ENCODE measurements around the gene MEX3C. TPM values are rescaled to one million over a fixed set of nuclear protein-coding genes. Genes with fewer than 3 reads are reported as not detected.

Gene MEX3C
- total and polyA plus RNA-seq, 2 experiments from 2014 or later: 28.8 to 109 TPM

GRCh38 chr18:51195086-51195450, 2.4 kb downstream of the MEX3C start:
- H3K36me3 ChIP-seq (ENCODE audit: insufficient read depth): no peaks in the 10 kb centered on the region; the same call in 1 of the 2 replicates
- no peak for TF ChIP-seq CREB1 (CRISPR knock-in tag; IDR thresholded peaks at IDR 0.05; ENCODE audit: low read depth)
- TF ChIP-seq EZH2phosphoT487 (IDR thresholded peaks at IDR 0.05; ENCODE audit: unreplicated experiment): no peak
- TF ChIP-seq JUNB (IDR thresholded peaks at IDR 0.05; ENCODE audit: unreplicated experiment): no peak
- TF ChIP-seq POLR2AphosphoS5 (IDR thresholded peaks at IDR 0.05; ENCODE audit: low read depth): no peak
- TF ChIP-seq REST (IDR thresholded peaks at IDR 0.05; ENCODE audit: unreplicated experiment): no peak
- no peak for TF ChIP-seq CTCF (conservative IDR thresholded peaks at IDR 0.05; ENCODE audit: low read depth in 2 of 2)
- TF ChIP-seq ZNF462 (CRISPR knock-in tag; IDR thresholded peaks at IDR 0.05): no peak
- no peak for TF ChIP-seq ZNF331 (CRISPR knock-in tag; IDR thresholded peaks at IDR 0.05; ENCODE audit: low read depth)
- TF ChIP-seq NANOG (IDR thresholded peaks at IDR 0.05; ENCODE audit: borderline replicate concordance): no peak
- TF ChIP-seq STAT1 (IDR thresholded peaks at IDR 0.05; ENCODE audit: unreplicated experiment): no peak
- no peak for TF ChIP-seq ETS1 (IDR thresholded peaks at IDR 0.05)
- TF ChIP-seq EZH2 (IDR thresholded peaks at IDR 0.05; ENCODE audit: low read depth, unreplicated experiment): no peak
- no peak for TF ChIP-seq ZNF114 (CRISPR knock-in tag; IDR thresholded peaks at IDR 0.05)
- H3K4me3 ChIP-seq: peak overlapping the region; percentile 75
- H3K4me2 ChIP-seq: peak overlapping the region; percentile 87
- peaks cover 42% of the 10 kb centered on the region for H3K4me1 ChIP-seq (ENCODE audit: insufficient read depth)
- no peak for DNase-seq (ENCODE audit: low spot score)
- H3F3A ChIP-seq (replicated peaks; ENCODE audit: low read depth): no peaks in the 10 kb centered on the region
- no peak overlapping the region for H2AFZ ChIP-seq
- H4K20me1 ChIP-seq (replicated peaks; ENCODE audit: insufficient read depth): peaks cover 19% of the 10 kb centered on the region
- no peaks in the 10 kb centered on the region for H3K27me3 ChIP-seq (ENCODE audit: insufficient read depth)
- peak overlapping the region; percentile 97 for H3K4me3 Mint-ChIP-seq
- H3K27ac ChIP-seq (ENCODE audit: low read depth): peak overlapping the region; percentile 52
- no peaks in the 10 kb centered on the region for H3K9me2 ChIP-seq (ENCODE audit: insufficient read depth)
- H3K9me3 Mint-ChIP-seq: peaks cover 10% of the 10 kb centered on the region; the same call in 2 of the 3 replicates
- peak overlapping the region; percentile 98 for H3K27ac Mint-ChIP-seq
- H3K36me3 Mint-ChIP-seq (ENCODE audit: low read depth): peaks cover 32% of the 10 kb centered on the region
- H3K79me2 ChIP-seq (replicated peaks; ENCODE audit: insufficient read depth): peaks cover 66% of the 10 kb centered on the region
- peaks cover 46% of the 10 kb centered on the region for H3K4me1 Mint-ChIP-seq
- no peak for ATAC-seq
- peaks cover 9% of the 10 kb centered on the region for H3K27me3 Mint-ChIP-seq (ENCODE audit: insufficient read depth, low read depth, poor library complexity)
